Memory B cell (primary cell): ENCODE results near the gene SLC26A11.

Experiments
- ATAC-seq: fragments of 150-1000 bp; cut with Tn5 transposase; 2 replicates; pipeline ENCODE4 v1.10.0; 2021; ENCODE audit warnings: low read depth, mild to moderate bottlenecking, moderate library complexity
- DNase-seq, 2 donors: peaks; one replicate each; pipeline ENCODE4 v3.0.0; 2022; ENCODE audit warnings: low spot score in 2 of 2
- H3K27ac Mint-ChIP-seq: one replicate; pipeline ENCODE4 v1.8.0; 2022; ENCODE audit warnings: mild to moderate bottlenecking, moderate library complexity, mixed read lengths
- H3K27me3 Mint-ChIP-seq: one replicate; pipeline ENCODE4 v1.8.0; 2022; ENCODE audit warnings: mixed read lengths
- H3K36me3 Mint-ChIP-seq: one replicate; pipeline ENCODE4 v1.8.0; 2022; ENCODE audit warnings: mild to moderate bottlenecking, mixed read lengths
- H3K4me1 Mint-ChIP-seq: one replicate; pipeline ENCODE4 v1.8.0; 2022; ENCODE audit warnings: mixed read lengths
- H3K4me3 Mint-ChIP-seq: one replicate; pipeline ENCODE4 v1.8.0; 2022; ENCODE audit warnings: mild to moderate bottlenecking, moderate library complexity, mixed read lengths
- H3K9me3 Mint-ChIP-seq: one replicate; pipeline ENCODE4 v1.8.0; 2022; ENCODE audit warnings: mixed read lengths

The SLC26A11 gene

GRCh38 chr17:80220054-80220735, at the start of gene SLC26A11, which contains the start of gene SGSH:
SLC26A11 (plus strand) TSS chr17:80220427; CDS start chr17:80221561, 1,134 bp downstream.
SGSH (minus strand) TSS chr17:80220333; CDS start chr17:80220313, 20 bp downstream.
- Mint-ChIP-seq H3K9me3 (no peaks in the 10 kb centered on the region), H3K4me1 (peaks cover 21% of the 10 kb centered on the region), H3K27ac (peak within 1 kb of the TSS; percentile 97), H3K36me3 (peaks cover 7% of the 10 kb centered on the region), H3K4me3 (peak within 1 kb of the TSS; percentile 97), H3K27me3 (peaks cover 4% of the 10 kb centered on the region)
- peak; percentile 41 to 59 for DNase-seq
- ATAC-seq, result peak; percentile 44

GRCh38 chr17:80171681-80172080, 48.5 kb upstream of the SLC26A11 start:
- Mint-ChIP-seq H3K36me3 (no peaks in the 10 kb centered on the region), H3K27ac (no peak overlapping the region), H3K4me1 (no peaks in the 10 kb centered on the region), H3K27me3 (peaks cover 24% of the 10 kb centered on the region), H3K4me3 (no peak overlapping the region), H3K9me3 (peaks cover 3% of the 10 kb centered on the region)
- no peak for ATAC-seq
- DNase-seq, result no peak

- Mint-ChIP-seq H3K4me1 (no peaks in the 10 kb centered on the region), H3K27ac (no peak overlapping the region), H3K36me3 (no peaks in the 10 kb centered on the region), H3K27me3 (peaks cover 23% of the 10 kb centered on the region), H3K9me3 (peaks cover 3% of the 10 kb centered on the region), H3K4me3 (no peak overlapping the region)
- no peak for ATAC-seq
- DNase-seq, result no peak
These were observed 47.1 kb upstream of the SLC26A11 start for GRCh38 chr17:80173126-80173525.

- Mint-ChIP-seq H3K36me3 (no peaks in the 10 kb centered on the region), H3K9me3 (peaks cover 2% of the 10 kb centered on the region), H3K4me3 (no peak overlapping the region), H3K27me3 (peaks cover 18% of the 10 kb centered on the region), H3K27ac (no peak overlapping the region), H3K4me1 (no peaks in the 10 kb centered on the region)
- DNase-seq (no peak), ATAC-seq (no peak)
These were observed 46.3 kb upstream of the SLC26A11 start for GRCh38 chr17:80173916-80174315.

GRCh38 chr17:80176757-80177156, 43.5 kb upstream of the SLC26A11 start:
- DNase-seq (no peak), ATAC-seq (no peak)
- H3K36me3 Mint-ChIP-seq, result no peaks in the 10 kb centered on the region
- H3K4me1 Mint-ChIP-seq, result no peaks in the 10 kb centered on the region
- no peaks in the 10 kb centered on the region for H3K9me3 Mint-ChIP-seq
- no peak overlapping the region for H3K27ac Mint-ChIP-seq
- no peak overlapping the region for H3K4me3 Mint-ChIP-seq
- H3K27me3 Mint-ChIP-seq, result peaks cover 9% of the 10 kb centered on the region

- Mint-ChIP-seq H3K4me3 (no peak overlapping the region), H3K9me3 (no peaks in the 10 kb centered on the region), H3K4me1 (no peaks in the 10 kb centered on the region), H3K27ac (no peak overlapping the region), H3K27me3 (peaks cover 7% of the 10 kb centered on the region), H3K36me3 (no peaks in the 10 kb centered on the region)
- DNase-seq, result no peak
- no peak for ATAC-seq
These were observed 42.1 kb upstream of the SLC26A11 start for GRCh38 chr17:80177986-80178595.

GRCh38 chr17:80180192-80180591, 40.0 kb upstream of the SLC26A11 start:
- DNase-seq, result no peak
- no peak overlapping the region for H3K4me3 Mint-ChIP-seq
- H3K36me3 Mint-ChIP-seq, result no peaks in the 10 kb centered on the region
- ATAC-seq, result no peak
- no peaks in the 10 kb centered on the region for H3K9me3 Mint-ChIP-seq
- peaks cover 10% of the 10 kb centered on the region for H3K27me3 Mint-ChIP-seq
- no peak overlapping the region for H3K27ac Mint-ChIP-seq
- H3K4me1 Mint-ChIP-seq, result no peaks in the 10 kb centered on the region

- H3K27ac Mint-ChIP-seq, result no peak overlapping the region
- H3K4me1 Mint-ChIP-seq, result no peaks in the 10 kb centered on the region
- DNase-seq (no peak), ATAC-seq (no peak)
- no peak overlapping the region for H3K4me3 Mint-ChIP-seq
- H3K36me3 Mint-ChIP-seq, result no peaks in the 10 kb centered on the region
- no peaks in the 10 kb centered on the region for H3K9me3 Mint-ChIP-seq
- H3K27me3 Mint-ChIP-seq, result peaks cover 7% of the 10 kb centered on the region
These were observed 38.8 kb upstream of the SLC26A11 start for GRCh38 chr17:80181431-80181830.

GRCh38 chr17:80182118-80182844, 37.9 kb upstream of the SLC26A11 start:
- H3K9me3 Mint-ChIP-seq, result no peaks in the 10 kb centered on the region
- no peak overlapping the region for H3K27ac Mint-ChIP-seq
- H3K4me1 Mint-ChIP-seq, result no peaks in the 10 kb centered on the region
- DNase-seq, result no peak
- H3K4me3 Mint-ChIP-seq, result no peak overlapping the region
- peaks cover 10% of the 10 kb centered on the region for H3K27me3 Mint-ChIP-seq
- H3K36me3 Mint-ChIP-seq, result no peaks in the 10 kb centered on the region
- ATAC-seq, result no peak

- H3K4me1 Mint-ChIP-seq, result no peaks in the 10 kb centered on the region
- no peak overlapping the region for H3K27ac Mint-ChIP-seq
- ATAC-seq, result no peak
- H3K9me3 Mint-ChIP-seq, result no peaks in the 10 kb centered on the region
- no peak for DNase-seq
- no peak overlapping the region for H3K4me3 Mint-ChIP-seq
- H3K36me3 Mint-ChIP-seq, result no peaks in the 10 kb centered on the region
- H3K27me3 Mint-ChIP-seq, result peaks cover 11% of the 10 kb centered on the region
These were observed 37.4 kb upstream of the SLC26A11 start for GRCh38 chr17:80182845-80183223.

GRCh38 chr17:80183581-80184422, 36.4 kb upstream of the SLC26A11 start:
- ATAC-seq (no peak), DNase-seq (no peak)
- Mint-ChIP-seq H3K27ac (no peak overlapping the region), H3K4me1 (no peaks in the 10 kb centered on the region), H3K4me3 (no peak overlapping the region), H3K36me3 (no peaks in the 10 kb centered on the region), H3K9me3 (no peaks in the 10 kb centered on the region), H3K27me3 (peaks cover 13% of the 10 kb centered on the region)

- Mint-ChIP-seq H3K4me3 (no peak overlapping the region), H3K27me3 (peaks cover 13% of the 10 kb centered on the region), H3K9me3 (no peaks in the 10 kb centered on the region), H3K27ac (no peak overlapping the region), H3K4me1 (no peaks in the 10 kb centered on the region), H3K36me3 (no peaks in the 10 kb centered on the region)
- DNase-seq, result no peak
- no peak for ATAC-seq
These were observed 35.9 kb upstream of the SLC26A11 start for GRCh38 chr17:80184423-80184714.

- Mint-ChIP-seq H3K27ac (no peak overlapping the region), H3K4me3 (no peak overlapping the region), H3K36me3 (no peaks in the 10 kb centered on the region), H3K27me3 (peaks cover 14% of the 10 kb centered on the region), H3K4me1 (no peaks in the 10 kb centered on the region), H3K9me3 (no peaks in the 10 kb centered on the region)
- DNase-seq (no peak), ATAC-seq (no peak)
These were observed 34.3 kb upstream of the SLC26A11 start for GRCh38 chr17:80185968-80186367.

GRCh38 chr17:80187090-80187489, 33.1 kb upstream of the SLC26A11 start:
- ATAC-seq (no peak), DNase-seq (no peak)
- Mint-ChIP-seq H3K27me3 (peaks cover 17% of the 10 kb centered on the region), H3K4me1 (no peaks in the 10 kb centered on the region), H3K9me3 (no peaks in the 10 kb centered on the region), H3K27ac (no peak overlapping the region), H3K36me3 (no peaks in the 10 kb centered on the region), H3K4me3 (no peak overlapping the region)
